MG63 (cell line): ENCODE data around the gene KCNA4. TPM values are rescaled to one million over a fixed set of nuclear protein-coding genes. Genes with fewer than 3 reads are reported as not detected.

Experiments used
- total RNA-seq: library from RNA; depleted of rRNA; stranded (reverse); fragments of >200 nt; shearing (Covaris generic); gene quantifications from 2 replicates; pipeline ENCODE4 v1.2.3, GENCODE V29; 2014; ENCODE audit warnings: low replicate concordance; rRNA removed

KCNA4 gene
- total RNA-seq, 1 experiment from 2014 or later: not detected

Other genes starting within 250 kb of the KCNA4 start
- not detected in 2 replicates for gene FSHB, start 214.0 kb upstream of the KCNA4 start, total RNA-seq